ENCODE measurements around the gene KLC1.
"Not testable (repeated sequence)": the region's sequence is repeated elsewhere in the genome, so short reads cannot be mapped to it uniquely, and the experiment has no call there.

The KLC1 gene

DNA sequence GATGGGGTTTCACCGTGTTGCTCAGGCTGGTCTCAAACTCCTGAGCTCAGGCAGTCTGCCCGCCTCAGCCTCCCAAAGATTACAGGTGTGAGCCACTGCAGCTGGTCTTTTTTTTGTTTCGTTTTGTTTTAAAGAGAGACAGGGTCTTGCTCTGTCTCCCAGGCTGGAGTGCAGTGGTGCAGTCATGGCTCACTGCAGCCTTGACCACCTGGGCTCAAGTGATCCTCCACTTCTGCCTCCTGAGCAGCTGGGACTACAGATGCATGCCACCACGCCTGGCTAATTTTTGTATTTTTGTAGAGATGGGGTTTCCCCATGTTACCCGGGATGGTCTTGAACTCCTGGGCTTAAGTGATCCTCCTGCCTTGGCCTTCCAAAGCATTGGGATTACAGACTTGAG lies 62.6 kb downstream of the KLC1 start:
- DNase-seq (ENCODE audit: low read depth, low spot score): not testable (repeated sequence)

DNA sequence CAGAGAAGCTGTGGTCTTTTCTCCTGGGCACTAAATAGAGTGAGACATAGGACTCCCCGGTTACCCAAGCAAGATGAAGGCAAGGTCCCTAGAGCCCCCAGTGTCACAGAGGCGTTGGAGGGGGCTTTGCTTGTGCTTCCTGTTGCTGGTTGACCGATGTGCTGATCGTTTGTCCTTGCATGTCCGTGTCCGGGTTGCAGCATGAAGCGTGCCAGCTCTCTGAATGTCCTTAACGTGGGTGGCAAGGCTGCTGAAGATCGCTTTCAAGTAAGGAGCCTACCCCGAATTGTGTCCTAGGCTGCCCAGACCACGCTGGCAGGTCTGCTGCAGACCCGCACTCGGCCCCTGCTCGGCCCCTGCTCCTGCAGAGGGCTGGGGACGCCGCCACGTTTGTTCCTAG lies 63.1 kb downstream of the KLC1 start:
- no peak for DNase-seq (ENCODE audit: low read depth, low spot score)

- no peak for DNase-seq (ENCODE audit: low read depth, low spot score)
Observed at GRCh38 chr14:103692871-103693270, 63.9 kb downstream of the KLC1 start.

DNA sequence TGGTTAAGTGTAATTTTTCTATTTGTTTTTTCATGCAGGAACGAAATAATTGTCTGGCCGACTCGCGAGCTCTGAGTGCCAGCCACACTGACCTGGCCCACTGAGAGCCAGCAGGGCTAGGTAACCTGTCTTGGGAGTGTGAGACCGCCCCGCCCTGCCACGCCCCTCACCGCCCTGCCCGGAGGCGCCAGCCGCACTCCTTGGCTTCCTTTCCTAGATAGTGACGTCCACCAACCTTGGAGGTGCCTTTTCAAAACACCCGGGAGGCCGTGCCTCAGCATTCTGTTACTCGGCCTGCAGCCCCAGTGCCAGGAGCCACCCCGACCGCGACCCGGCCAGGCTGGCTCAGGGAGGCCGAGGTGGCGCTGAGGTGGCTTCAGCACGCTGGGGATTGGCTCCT lies 64.5 kb downstream of the KLC1 start:
- no peak for DNase-seq (ENCODE audit: low read depth, low spot score)

DNA sequence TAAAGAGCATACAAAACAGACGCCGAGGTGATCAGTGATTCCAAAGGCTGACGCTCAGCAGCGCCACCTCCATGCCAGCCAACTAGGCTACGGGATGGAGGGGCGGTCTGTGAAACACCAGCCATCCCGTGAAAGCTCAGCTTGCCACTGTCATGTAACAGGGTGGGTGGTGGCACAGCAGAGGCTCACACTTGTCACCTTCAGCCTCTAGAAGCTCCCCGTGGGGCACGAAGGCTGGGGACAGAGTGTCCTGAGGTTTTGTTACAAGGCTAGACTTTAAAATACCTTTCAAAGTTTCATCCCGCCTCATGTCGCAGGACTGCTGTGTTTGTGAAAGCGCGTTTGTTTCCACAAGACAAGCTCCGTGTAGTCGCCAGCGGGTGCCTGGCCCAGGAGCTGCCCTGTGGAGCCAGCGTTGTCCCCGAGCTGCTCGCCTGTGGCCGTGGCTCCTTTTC lies 65.6 kb downstream of the KLC1 start:
- no peak for DNase-seq (ENCODE audit: low read depth, low spot score)

GRCh38 chr14:103695296-103696069 lies 66.5 kb downstream of the KLC1 start:
- DNase-seq (ENCODE audit: low read depth, low spot score): no peak

- no peak for DNase-seq (ENCODE audit: low read depth, low spot score)
Observed at GRCh38 chr14:103696070-103696402, 67.0 kb downstream of the KLC1 start.

GRCh38 chr14:103696466-103697071 lies 67.6 kb downstream of the KLC1 start:
- peak; percentile 42 for DNase-seq (ENCODE audit: low read depth, low spot score)

DNA sequence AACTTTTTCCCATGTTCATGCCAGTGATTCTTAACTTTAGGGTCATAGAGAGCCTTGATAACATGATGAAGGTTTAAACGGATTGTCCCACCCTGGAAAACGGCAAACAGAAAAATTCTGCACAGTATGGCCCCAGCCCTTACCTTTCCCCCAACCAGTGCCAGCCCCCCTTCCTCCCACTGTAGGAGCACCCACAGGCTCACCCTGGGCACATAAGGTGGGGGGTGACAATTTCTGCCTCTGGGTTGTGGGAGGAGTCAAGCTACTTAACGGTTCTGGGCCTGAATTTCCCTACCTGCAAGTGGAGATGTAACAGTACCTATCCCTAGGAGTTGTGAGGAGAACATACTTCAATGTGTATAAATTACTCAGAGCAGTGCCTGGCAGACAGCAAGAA lies 68.2 kb downstream of the KLC1 start:
- DNase-seq (ENCODE audit: low read depth, low spot score): no peak

GRCh38 chr14:103697603-103698379 lies 68.8 kb downstream of the KLC1 start:
- no peak for DNase-seq (ENCODE audit: low read depth, low spot score)

DNA sequence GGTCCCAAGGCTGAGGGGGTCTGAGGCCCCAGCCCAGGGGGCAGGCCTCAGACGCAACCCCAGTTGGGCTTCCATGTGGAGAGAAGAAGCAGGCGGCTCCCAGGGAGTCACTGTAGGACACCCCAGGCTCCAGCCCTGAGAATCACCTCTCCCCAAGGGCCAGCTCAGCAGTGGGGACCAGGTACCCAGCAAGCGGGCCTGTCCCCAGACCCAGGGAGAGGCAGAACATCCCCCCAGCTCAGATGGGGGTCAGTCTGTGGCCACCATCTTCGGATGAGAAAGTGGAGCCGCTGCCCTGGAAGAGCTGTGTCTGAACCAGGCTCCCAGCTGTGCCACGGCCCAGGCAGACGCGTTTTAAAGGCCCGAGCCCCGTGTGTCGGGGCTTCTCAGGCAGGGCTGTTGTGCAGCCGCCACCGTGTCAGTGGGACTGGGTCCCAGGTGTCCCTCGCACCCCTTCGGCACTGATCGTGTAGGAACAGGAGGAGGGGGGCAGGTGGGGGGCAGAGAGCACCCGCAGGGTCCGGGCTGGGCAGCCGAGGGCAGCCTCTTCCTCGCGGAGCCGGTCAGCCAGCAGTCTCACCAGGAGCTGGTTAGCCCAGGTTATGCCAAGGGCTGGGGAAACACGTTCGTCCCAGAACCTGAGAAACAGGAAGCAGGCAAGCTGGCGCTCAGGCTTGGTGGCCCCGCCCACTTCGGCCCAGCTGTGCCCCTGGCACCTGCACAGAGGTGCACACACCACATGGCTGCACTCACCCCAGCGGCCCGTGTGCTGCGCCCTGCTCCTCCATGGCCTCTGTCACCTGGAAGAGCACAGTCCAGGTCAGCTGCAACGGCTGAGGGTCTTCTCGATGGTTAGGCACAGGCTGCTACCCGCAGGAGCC lies 69.6 kb downstream of the KLC1 start:
- no peak for DNase-seq (ENCODE audit: low read depth, low spot score)

GRCh38 chr14:103699261-103699661 lies 70.2 kb downstream of the KLC1 start:
- DNase-seq (ENCODE audit: low read depth, low spot score): no peak

GRCh38 chr14:103699901-103700752 lies 71.1 kb downstream of the KLC1 start:
- DNase-seq (ENCODE audit: low read depth, low spot score): no peak

GRCh38 chr14:103700753-103701490 lies 71.9 kb downstream of the KLC1 start:
- DNase-seq (ENCODE audit: low read depth, low spot score): no peak

DNA sequence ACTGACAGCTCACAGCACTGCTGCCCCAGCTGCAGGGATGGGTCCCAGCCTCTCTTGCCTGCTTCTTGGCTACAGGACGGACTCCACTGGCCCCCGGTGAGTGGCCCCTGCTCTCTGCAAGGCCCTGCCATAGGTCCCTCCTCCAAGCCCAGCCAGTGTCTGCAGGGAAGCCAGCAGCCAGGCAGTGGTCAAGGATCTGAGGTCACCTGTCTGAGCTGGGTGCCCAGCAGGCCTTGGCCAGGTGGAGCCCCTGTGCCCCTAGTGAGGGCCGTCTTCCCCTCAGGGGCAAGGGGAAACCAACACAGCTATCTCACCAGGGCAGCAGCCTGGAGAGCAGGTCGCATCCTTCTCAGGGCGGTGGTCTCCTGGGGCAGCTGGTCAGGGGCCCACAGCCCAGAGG lies 73.1 kb downstream of the KLC1 start:
- no peak for DNase-seq (ENCODE audit: low read depth, low spot score)

DNA sequence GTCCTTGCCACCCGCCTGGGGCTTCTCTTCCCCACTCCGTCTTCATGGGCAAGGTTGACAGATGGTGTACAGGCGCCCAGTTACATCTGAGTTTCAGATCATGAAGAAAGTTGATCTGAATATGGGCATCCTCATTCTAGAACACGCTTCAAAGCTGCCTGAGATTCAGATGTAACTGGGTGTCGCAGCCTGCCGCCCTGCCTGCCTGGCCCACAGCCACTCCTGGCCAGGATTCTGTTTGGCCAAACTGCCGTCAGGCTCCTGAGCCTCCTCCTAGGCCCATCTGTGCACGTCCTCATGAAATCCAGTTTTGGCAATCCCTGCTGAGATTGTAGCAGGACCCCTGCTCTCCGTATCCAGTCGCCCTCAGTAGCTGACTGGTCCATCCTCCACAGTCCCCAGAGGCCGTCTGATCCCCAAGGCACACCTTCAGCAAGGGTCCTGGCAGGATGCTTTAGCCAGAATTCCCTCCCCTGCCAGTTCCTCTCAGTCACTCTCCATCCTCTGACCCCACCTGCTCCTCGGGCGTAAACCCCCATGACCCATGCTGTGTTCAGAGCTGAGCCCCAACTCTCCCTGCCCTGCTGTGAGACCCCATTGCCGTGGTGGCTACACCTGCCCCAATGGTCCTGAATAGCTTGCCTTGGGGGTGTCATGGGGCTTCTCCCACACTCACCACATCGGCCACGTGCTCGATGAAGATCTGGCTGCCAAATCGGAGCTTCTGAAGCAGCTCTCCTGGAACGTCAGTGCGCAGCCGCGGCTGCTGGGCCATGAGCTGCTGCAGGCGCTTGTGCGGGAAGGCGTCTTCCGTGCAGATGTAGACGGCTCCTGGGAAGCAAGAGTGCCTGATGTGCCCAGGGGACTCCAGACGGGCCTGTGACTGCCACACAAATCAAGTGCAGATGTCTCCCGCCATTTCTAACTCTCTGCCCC lies 73.8 kb downstream of the KLC1 start:
- DNase-seq (ENCODE audit: low read depth, low spot score): no peak

DNA sequence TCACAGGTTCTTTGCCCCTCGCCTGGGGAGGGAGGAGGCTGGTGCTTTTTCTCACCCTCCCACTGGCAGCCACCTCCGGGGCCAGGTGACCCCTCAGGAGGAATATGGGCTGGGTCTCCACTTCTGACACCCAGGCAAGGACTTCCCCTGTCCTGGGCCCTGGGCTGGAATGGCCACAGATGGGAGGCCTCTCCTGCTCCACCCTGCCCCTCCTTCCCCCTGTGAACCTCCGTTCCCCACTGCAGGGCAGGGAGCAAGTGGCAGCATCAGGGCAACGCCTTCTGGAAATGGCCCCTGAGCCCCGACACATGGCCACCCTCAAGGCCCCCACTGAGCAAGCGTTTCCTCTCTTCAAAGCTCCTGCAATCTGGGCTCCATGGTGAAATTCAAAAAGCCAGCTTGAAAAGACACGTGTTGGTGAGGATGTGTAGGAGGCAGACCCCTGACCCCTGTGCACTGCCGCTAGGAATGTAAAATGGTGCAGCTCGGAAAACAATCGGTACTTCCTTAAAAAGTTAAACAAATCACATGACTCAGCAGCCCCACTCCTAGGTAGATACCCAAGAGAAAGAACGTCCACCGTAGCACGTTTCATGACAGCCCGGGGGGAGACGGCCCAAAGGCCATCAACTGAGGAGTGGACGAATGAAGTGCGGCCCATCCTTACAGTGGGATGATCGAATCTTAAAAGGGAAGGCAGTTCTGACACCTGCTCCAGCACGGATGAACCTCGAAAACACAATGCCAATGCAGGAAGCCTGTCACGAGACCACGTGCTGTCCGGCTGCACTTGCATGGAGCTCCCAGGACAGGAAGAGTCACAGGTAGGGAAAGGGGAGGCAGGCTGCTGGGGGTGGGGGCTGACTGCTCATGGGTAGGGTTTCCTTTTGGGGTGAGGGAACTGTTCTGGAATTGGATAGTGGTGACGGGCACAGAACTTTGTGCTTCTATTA lies 74.7 kb downstream of the KLC1 start:
- no peak for DNase-seq (ENCODE audit: low read depth, low spot score)

DNA sequence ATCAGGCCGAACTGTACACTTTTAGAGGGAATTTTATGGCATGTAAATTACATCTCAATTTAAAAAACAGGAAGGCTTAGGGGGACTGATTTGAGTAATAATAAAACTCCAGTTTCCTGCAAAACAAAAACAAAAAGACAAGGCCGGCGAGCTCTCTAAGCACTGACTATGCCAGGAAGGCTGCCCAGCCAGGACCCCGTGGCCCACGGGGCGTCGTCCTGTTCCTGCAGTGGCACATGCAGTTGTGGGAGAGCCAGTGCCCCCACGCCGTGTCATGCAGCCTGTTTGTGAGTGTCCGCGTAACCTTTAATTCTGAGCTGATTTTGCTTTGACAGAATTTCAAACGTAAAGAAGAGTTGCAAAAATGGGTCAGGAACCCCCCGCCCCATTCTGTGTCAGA lies 75.7 kb downstream of the KLC1 start:
- no peak for DNase-seq (ENCODE audit: low read depth, low spot score)
